ENCODE measurements around the gene AHNAK2.
"Not testable (repeated sequence)": the region's sequence is repeated elsewhere in the genome, so short reads cannot be mapped to it uniquely, and the experiment has no call there.

AHNAK2 gene

GRCh38 chr14:104956290-104956890, 21.8 kb downstream of the AHNAK2 start:
- no peak for DNase-seq (ENCODE audit: extremely low read depth in 1 of 2, low read depth in 1 of 2)

GRCh38 chr14:104955396-104955770, 22.8 kb downstream of the AHNAK2 start:
- no peak for DNase-seq (ENCODE audit: extremely low read depth in 1 of 2, low read depth in 1 of 2)

GRCh38 chr14:104954746-104955395, 23.3 kb downstream of the AHNAK2 start:
- no peak for DNase-seq (ENCODE audit: extremely low read depth in 1 of 2, low read depth in 1 of 2)

GRCh38 chr14:104953896-104954656, 24.1 kb downstream of the AHNAK2 start:
- DNase-seq (ENCODE audit: extremely low read depth in 1 of 2, low read depth in 1 of 2) = no peak

GRCh38 chr14:104953097-104953496, 25.1 kb downstream of the AHNAK2 start:
- DNase-seq (ENCODE audit: extremely low read depth in 1 of 2, low read depth in 1 of 2) = no peak

- not testable (repeated sequence) for DNase-seq (ENCODE audit: extremely low read depth in 1 of 2, low read depth in 1 of 2)
Observed at GRCh38 chr14:104951863-104952657, 26.1 kb downstream of the AHNAK2 start.

- not testable (repeated sequence) for DNase-seq (ENCODE audit: extremely low read depth in 1 of 2, low read depth in 1 of 2)
Observed at GRCh38 chr14:104950701-104951100, 27.5 kb downstream of the AHNAK2 start.

- no peak for DNase-seq (ENCODE audit: extremely low read depth in 1 of 2, low read depth in 1 of 2)
Observed at GRCh38 chr14:104950021-104950420, 28.2 kb downstream of the AHNAK2 start.

- DNase-seq (ENCODE audit: extremely low read depth in 1 of 2, low read depth in 1 of 2) = not testable (repeated sequence)
Observed at GRCh38 chr14:104949406-104949955, 28.7 kb downstream of the AHNAK2 start.

- no peak for DNase-seq (ENCODE audit: extremely low read depth in 1 of 2, low read depth in 1 of 2)
Observed at GRCh38 chr14:104948736-104949031, 29.5 kb downstream of the AHNAK2 start.

- DNase-seq (ENCODE audit: extremely low read depth in 1 of 2, low read depth in 1 of 2) = not testable (repeated sequence)
Observed at GRCh38 chr14:104947881-104948735, 30.1 kb downstream of the AHNAK2 start.

- not testable (repeated sequence) for DNase-seq (ENCODE audit: extremely low read depth in 1 of 2, low read depth in 1 of 2)
Observed at GRCh38 chr14:104947201-104947600, 31.0 kb downstream of the AHNAK2 start.

- DNase-seq (ENCODE audit: extremely low read depth in 1 of 2, low read depth in 1 of 2) = not testable (repeated sequence)
Observed at GRCh38 chr14:104945986-104946965, 31.9 kb downstream of the AHNAK2 start.

- not testable (repeated sequence) for DNase-seq (ENCODE audit: extremely low read depth in 1 of 2, low read depth in 1 of 2)
Observed at GRCh38 chr14:104945266-104945665, 32.9 kb downstream of the AHNAK2 start.

- not testable (repeated sequence) for DNase-seq (ENCODE audit: extremely low read depth in 1 of 2, low read depth in 1 of 2)
Observed at GRCh38 chr14:104944436-104945205, 33.6 kb downstream of the AHNAK2 start.

- DNase-seq (ENCODE audit: extremely low read depth in 1 of 2, low read depth in 1 of 2) = not testable (repeated sequence)
Observed at GRCh38 chr14:104944016-104944308, 34.2 kb downstream of the AHNAK2 start.

GRCh38 chr14:104943216-104944015, 34.8 kb downstream of the AHNAK2 start:
- not testable (repeated sequence) for DNase-seq (ENCODE audit: extremely low read depth in 1 of 2, low read depth in 1 of 2)

- DNase-seq (ENCODE audit: extremely low read depth in 1 of 2, low read depth in 1 of 2) = no peak
Observed at GRCh38 chr14:104942586-104942985, 35.6 kb downstream of the AHNAK2 start.

All from stimulated activated CD8-positive, alpha-beta memory T cell treated with anti-CD3 and anti-CD28 coated beads, Interleukin-7, amount 100 ng/mL, for 48 hours (primary cell).